Esophagus squamous epithelium (tissue), 5 donors: ENCODE data around the gene BANF2. TPM values are rescaled to one million over a fixed set of nuclear protein-coding genes. Genes with fewer than 3 reads are reported as not detected.
"Not testable (repeated sequence)": the region's sequence is repeated elsewhere in the genome, so short reads cannot be mapped to it uniquely, and the experiment has no call there.

Experiments used
- DNase-seq: peaks from one replicate; lab custom pipeline; 2025; lab: John Stamatoyannopoulos, UW
- H3K27ac ChIP-seq, 4 donors: fragments of 200-600 bp; sonication (generic); one replicate each; pipeline ENCODE4 v1.5.1; 2016 to 2019; ENCODE audit warnings: mild to moderate bottlenecking in 1 of 4
- H3K27me3 ChIP-seq, 4 donors: fragments of 200-600 bp; sonication (generic); 1 replicate in 3 of 4; 2 replicates in 1 of 4; pipeline versions ENCODE4 v1.5.1 to v1.6.0; 2017 to 2021; ENCODE audit warnings: antibody characterized with exemption in 1 of 4
- H3K36me3 ChIP-seq, 3 donors: fragments of 200-600 bp; sonication (generic); one replicate each; pipeline ENCODE4 v1.5.1; 2016 to 2019
- H3K4me1 ChIP-seq, 3 donors: fragments of 200-600 bp; sonication (generic); one replicate each; pipeline ENCODE4 v1.5.1; 2017 to 2019
- H3K4me3 ChIP-seq, 4 donors: fragments of 200-600 bp; sonication (generic); 1 replicate in 3 of 4; 2 replicates in 1 of 4; pipeline ENCODE4 v1.5.1; 2016 to 2019; ENCODE audit warnings: mild to moderate bottlenecking in 2 of 4, moderate library complexity in 1 of 4
- H3K9me3 ChIP-seq, 3 donors: fragments of 200-600 bp; sonication (generic); one replicate each; pipeline ENCODE4 v1.5.1; 2016 to 2019
- POLR2A ChIP-seq, 4 donors: fragments of 450-650 bp; IDR thresholded peaks; one replicate each; pipeline ENCODE4 v1.6.1; 2017; ENCODE audit warnings: antibody characterized with exemption in 4 of 4, mild to moderate bottlenecking in 4 of 4, moderate library complexity in 3 of 4
- WGBS, 2 donors: methylation state at CpG; one replicate each; pipeline ENCODE4 v1.1.5; 2018; 5-methylcytosine and 5-hydroxymethylcytosine counted together
- intact Hi-C: fragments of 100-400 bp; cut with DNase I; formaldehyde crosslinking; loops from one replicate; pipeline ENCODE4 v1.15.0; 2022
- total RNA-seq, 4 donors: library from RNA; depleted of rRNA; stranded (reverse); fragments of >200 nt; gene quantifications; one replicate each; pipeline ENCODE4 v1.1.0, GENCODE V29; 2016
- TF ChIP-seq, protein P1 (sequence below), 6 experiments: fragments of 450-650 bp in 4 of 6; fragments of 200-600 bp in 2 of 6; sonication (generic) in 2 of 6; IDR thresholded peaks; one replicate each; pipeline ENCODE4 v1.5.1; 2016 to 2019; ENCODE audit warnings: antibody characterized with exemption in 6 of 6, mild to moderate bottlenecking in 4 of 6, moderate library complexity in 4 of 6
- donor health status: DM: yes; HTN: yes; CAD: no.

The BANF2 gene
- total RNA-seq, 4 donors from 2014 or later = not detected

- Histone ChIP-seq H3K4me3 (no peak overlapping the region), H3K27me3 (no peaks in the 10 kb centered on the region), H3K4me1 (no peaks in the 10 kb centered on the region), H3K9me3 (no peaks in the 10 kb centered on the region), H3K27ac (no peak overlapping the region), H3K36me3 (no peaks in the 10 kb centered on the region)
- DNase-seq = no peak
- intact Hi-C loops = no loop called here
- TF ChIP-seq, protein P1, sequence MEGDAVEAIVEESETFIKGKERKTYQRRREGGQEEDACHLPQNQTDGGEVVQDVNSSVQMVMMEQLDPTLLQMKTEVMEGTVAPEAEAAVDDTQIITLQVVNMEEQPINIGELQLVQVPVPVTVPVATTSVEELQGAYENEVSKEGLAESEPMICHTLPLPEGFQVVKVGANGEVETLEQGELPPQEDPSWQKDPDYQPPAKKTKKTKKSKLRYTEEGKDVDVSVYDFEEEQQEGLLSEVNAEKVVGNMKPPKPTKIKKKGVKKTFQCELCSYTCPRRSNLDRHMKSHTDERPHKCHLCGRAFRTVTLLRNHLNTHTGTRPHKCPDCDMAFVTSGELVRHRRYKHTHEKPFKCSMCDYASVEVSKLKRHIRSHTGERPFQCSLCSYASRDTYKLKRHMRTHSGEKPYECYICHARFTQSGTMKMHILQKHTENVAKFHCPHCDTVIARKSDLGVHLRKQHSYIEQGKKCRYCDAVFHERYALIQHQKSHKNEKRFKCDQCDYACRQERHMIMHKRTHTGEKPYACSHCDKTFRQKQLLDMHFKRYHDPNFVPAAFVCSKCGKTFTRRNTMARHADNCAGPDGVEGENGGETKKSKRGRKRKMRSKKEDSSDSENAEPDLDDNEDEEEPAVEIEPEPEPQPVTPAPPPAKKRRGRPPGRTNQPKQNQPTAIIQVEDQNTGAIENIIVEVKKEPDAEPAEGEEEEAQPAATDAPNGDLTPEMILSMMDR (IDR thresholded peaks at IDR 0.05) = no peak
- TF ChIP-seq POLR2A (IDR thresholded peaks at IDR 0.05) = no peak
- WGBS, 2 donors = 66 to 95% methylated on average over 2 to 3 of the region's 3 CpGs
These were observed 6.9 kb downstream of the BANF2 start for GRCh38 chr20:17706632-17707031.

GRCh38 chr20:17707951-17708350, 8.2 kb downstream of the BANF2 start:
- DNase-seq, H3K9me3 ChIP-seq, H3K27me3 ChIP-seq, H3K4me1 ChIP-seq, intact Hi-C loops, H3K36me3 ChIP-seq, H3K27ac ChIP-seq, H3K4me3 ChIP-seq: not testable (repeated sequence)
- 75 to 79% methylated on average over 3 of the region's 3 CpGs for WGBS, 2 donors

DNA sequence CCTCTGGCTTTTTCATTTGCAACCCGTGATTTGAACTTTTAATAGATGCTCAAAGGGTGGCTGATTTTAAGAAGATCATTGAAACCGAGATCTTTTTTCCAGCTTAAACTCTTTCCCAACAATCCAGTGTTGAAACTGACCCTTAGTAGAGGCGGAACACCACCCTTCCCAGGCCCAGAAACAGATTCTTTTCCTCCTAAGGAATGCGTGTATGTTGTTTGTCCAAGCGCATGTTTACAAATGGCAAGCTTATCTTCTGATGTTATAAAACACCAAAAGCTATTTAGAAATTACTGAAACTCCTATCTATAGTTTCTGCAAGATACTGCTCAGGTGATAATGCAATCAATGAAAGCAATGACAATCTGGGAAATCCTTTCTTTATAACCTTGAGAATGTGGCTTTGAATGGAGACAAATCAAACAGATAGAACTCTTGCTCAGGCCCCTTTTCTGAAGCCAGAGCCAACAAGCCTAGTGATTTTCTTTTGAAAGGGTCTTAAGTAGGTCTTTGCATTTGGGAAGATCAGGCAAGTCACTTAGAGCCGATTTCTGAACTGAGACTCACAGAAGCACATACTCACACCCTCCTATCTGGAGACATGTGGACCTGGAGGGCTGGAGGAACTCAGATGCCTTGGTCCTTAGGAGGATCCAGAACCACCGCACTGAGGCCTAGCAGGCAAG, 9.1 kb downstream of the BANF2 start:
- Histone ChIP-seq H3K36me3 (no peaks in the 10 kb centered on the region), H3K27ac (no peak overlapping the region)
- no peak for DNase-seq

DNA sequence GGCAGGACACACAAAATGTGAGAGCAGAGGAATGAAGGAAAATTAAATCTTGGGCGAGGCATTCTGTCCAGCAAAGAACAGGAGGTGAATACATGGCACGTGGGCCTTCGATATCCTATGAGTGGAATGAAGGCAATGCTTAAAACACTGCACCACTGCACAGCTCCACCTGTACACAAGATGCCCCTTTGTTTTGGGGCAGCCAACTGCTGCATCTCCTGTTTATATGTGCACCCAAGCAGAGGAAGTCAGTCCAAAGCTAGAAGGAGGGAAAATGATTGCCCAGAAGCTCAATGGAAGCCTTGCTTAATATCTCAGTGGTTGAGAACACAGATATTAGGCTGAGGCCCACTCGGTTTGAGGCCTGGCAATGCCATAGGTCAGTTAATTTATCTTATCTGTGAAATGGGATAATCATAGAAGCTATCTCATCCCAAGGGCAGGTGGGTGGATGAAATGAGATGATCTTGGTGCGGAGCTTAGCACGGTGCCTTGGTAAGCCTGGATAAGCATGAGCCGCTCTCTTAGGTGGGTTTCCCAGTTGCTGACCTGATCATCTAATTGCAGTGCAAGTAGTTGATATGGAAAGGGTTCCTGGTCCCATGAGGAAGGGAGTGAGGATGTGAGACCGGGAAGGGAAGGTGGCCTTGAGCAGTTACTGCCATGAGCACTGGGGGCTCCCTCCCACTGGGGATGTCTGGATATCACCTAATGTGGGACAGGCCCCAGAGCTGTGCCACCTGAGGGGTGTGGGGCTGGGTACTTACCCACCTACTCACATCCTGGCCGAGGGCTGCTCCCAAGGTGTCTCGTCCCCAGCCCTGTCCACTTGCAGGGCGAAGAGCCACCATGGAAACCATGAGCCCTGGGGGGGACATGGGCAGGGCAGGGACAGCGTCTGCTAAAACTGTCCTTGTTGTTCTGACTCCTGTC, 9.9 kb downstream of the BANF2 start:
- Histone ChIP-seq H3K9me3 (no peaks in the 10 kb centered on the region), H3K27me3 (no peaks in the 10 kb centered on the region), H3K36me3 (no peaks in the 10 kb centered on the region), H3K4me3 (no peak overlapping the region), H3K4me1 (no peaks in the 10 kb centered on the region), H3K27ac (no peak overlapping the region)
- no peak for DNase-seq
- WGBS, 2 donors = 84 to 87% methylated on average over 9 to 11 of the region's 12 CpGs
- TF ChIP-seq, protein P1 (IDR thresholded peaks at IDR 0.05) = no peak
- TF ChIP-seq POLR2A (IDR thresholded peaks at IDR 0.05) = no peak
- intact Hi-C loops = no loop called here

More for the DNA sequence above, 9.1 kb downstream of the BANF2 start:
- intact Hi-C loops = no loop called here
- H3K4me3 ChIP-seq = no peak overlapping the region
- no peak for TF ChIP-seq POLR2A (IDR thresholded peaks at IDR 0.05)
- TF ChIP-seq, protein P1 (IDR thresholded peaks at IDR 0.05) = no peak
- whole genome bisulfite sequencing, 2 donors = 81 to 92% methylated on average over 6 to 7 of the region's 7 CpGs
- H3K27me3 ChIP-seq = no peaks in the 10 kb centered on the region
- H3K9me3 ChIP-seq = no peaks in the 10 kb centered on the region
- H3K4me1 ChIP-seq = no peaks in the 10 kb centered on the region

- no peaks in the 10 kb centered on the region for H3K36me3 ChIP-seq
- TF ChIP-seq POLR2A (IDR thresholded peaks at IDR 0.05) = no peak
- TF ChIP-seq, protein P1 (IDR thresholded peaks at IDR 0.05) = no peak
- no peaks in the 10 kb centered on the region for H3K27me3 ChIP-seq
- no peaks in the 10 kb centered on the region for H3K9me3 ChIP-seq
- H3K4me3 ChIP-seq = no peak overlapping the region
- H3K4me1 ChIP-seq = no peaks in the 10 kb centered on the region
- 62 to 75% methylated on average over 11 to 12 of the region's 21 CpGs for WGBS, 2 donors
- no peak for DNase-seq
- no peak overlapping the region for H3K27ac ChIP-seq
- intact Hi-C loops = no loop called here
These were observed 10.9 kb downstream of the BANF2 start for GRCh38 chr20:17710379-17711266.
